ENCODE data around the gene HDGFL2.

- TF ChIP-seq CTCF (IDR thresholded peaks at IDR 0.05; ENCODE audit: insufficient read depth, low read depth, low read length) = no peak
- no peak for TF ChIP-seq EZH2 (IDR thresholded peaks at IDR 0.05; ENCODE audit: insufficient read depth, low read length)
These were observed 1.8 kb downstream of the HDGFL2 start for GRCh38 chr19:4473763-4474513.
